Mesenteric fat pad (tissue), 1 donor: ENCODE data around the gene TIGAR. TPM values are rescaled to one million over a fixed set of nuclear protein-coding genes. Genes with fewer than 3 reads are reported as not detected.
A peak's percentile ranks its signal among the peaks of the same experiment; 100 is the strongest.

Source experiments
- DNase-seq: peaks from one replicate; pipeline ENCODE4 v3.0.0-alpha.2; 2020; ENCODE audit warnings: low spot score
- total RNA-seq: library from RNA; stranded (reverse); fragmentation: NEBNext Ultra II Directional; extraction: Animal tissue kit (Norgen Biotek cat#: 25700); gene quantifications from one replicate; pipeline ENCODE4 v1.2.1, GENCODE V29; 2021
- donor health status: DM: yes; HTN: yes; CAD: no.

The TIGAR gene
- total RNA-seq, 1 donor from 2014 or later = 13.8 TPM

DNA sequence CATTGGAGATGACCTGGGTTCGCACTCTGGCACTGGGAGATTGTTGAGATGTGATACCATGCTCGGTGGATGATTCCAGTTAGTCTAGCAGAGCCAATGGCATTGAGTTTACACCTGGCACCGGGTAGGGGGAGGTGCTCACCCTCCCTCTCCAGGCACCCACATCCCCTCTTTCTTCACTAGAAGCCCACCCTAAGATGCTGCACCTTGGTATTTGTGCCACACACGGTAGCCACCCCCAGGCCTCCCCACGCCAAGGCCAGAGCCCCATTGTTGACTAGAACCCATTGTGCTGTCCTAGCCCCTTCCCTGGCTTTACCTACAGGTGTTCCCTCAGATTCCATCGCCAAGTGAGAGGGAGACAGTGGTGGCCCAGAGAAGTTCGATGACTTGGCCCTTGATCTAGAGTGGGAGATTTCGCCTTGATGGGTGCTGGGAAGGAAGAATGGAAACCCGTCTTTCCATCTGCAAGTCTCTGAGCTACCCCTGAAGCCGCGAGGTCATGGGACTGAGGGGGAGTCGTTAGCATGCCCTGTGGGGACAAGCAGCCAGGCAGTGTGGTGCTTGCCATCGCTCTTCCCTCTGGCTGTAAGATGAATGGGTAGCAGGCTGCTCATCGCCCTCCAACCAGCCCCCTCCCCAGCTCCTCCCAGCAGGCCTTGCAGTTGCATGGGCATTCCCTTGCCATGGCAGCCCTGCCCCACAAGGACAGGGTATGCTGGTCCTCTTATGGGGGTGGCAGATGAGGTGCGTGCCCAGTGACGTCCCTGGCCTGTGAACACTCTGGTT lies 38.7 kb upstream of the TIGAR start:
- DNase-seq = peak; percentile 78

- no peak for DNase-seq
Measured at GRCh38 chr12:4282892-4283511, 38.0 kb upstream of the TIGAR start.

DNA sequence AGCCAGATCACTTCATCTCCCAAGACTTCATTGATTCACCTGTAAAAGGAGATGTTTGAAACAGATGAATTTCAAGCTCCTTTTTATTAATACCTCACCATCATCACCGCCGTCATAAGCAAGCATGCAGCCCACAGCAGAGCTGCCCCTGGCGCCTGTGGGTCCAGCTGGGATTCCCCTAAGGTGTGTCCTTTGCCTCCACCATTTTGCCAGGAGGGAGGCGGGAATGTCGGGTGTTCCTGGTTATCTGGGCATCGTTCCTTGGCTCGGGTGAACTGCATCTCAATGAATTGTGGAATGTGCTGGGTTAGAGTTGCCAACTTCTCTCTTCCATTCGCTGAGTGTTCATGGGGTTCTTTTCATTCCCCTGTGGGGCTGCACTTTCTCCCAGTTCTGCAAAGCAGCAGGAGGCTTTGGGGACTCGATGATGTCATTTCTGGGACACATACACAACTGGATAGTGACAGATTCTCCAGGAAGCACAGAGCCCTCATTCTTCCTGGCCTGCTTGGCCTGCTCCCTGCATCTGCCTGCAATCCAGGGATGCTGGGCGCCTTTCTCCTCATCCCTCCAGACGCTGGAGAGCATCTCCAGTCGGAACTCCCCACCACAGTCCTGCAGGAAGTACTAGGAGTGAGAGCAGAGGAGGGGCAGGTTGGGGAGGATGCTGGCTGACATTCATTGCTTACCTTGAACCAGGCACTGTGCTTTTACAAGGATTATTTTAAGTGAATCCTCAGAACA lies 37.3 kb upstream of the TIGAR start:
- DNase-seq = peak; percentile 18

DNA sequence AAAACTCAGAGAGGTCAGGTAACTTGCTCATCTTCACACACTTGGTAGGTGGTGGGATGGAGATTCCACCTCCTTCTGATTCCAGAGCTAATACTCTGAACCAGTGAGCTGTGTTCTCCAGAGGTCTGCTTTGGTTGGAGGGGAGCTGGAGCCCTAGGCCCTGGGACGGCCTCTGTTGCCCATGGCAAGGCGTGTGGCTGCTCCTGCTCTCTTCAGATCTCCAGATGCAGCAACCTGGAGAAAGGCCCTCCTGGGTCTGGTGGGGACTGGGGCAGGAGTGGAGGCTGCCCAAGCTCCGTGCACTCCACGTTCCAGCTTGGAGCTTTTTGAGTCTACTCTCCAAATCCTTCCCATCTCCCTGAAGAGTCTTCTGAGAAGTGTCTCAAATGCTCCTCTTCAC lies 36.7 kb upstream of the TIGAR start:
- peak; percentile 85 for DNase-seq

GRCh38 chr12:4285070-4285469 lies 35.9 kb upstream of the TIGAR start:
- DNase-seq = peak; percentile 37

DNA sequence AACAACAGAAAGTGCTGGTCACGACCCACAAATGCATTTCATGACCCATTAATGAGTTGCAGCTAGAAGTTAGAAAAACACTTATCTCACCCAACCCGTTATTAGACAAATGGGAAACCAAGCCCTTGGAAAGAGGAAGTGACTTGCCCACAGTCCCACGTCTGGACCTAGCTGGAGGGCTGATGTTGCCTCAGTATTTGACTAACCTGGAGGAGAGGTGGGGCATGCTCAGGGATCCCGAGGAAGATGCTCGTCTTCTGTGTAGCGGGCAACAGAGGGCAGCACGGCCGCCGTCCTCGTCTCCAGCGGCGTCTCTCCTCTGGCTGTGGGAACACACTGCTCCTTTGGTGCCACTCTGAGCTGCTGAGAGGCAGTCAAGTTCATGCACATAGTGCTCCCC lies 34.8 kb upstream of the TIGAR start:
- peak; percentile 73 for DNase-seq

DNA sequence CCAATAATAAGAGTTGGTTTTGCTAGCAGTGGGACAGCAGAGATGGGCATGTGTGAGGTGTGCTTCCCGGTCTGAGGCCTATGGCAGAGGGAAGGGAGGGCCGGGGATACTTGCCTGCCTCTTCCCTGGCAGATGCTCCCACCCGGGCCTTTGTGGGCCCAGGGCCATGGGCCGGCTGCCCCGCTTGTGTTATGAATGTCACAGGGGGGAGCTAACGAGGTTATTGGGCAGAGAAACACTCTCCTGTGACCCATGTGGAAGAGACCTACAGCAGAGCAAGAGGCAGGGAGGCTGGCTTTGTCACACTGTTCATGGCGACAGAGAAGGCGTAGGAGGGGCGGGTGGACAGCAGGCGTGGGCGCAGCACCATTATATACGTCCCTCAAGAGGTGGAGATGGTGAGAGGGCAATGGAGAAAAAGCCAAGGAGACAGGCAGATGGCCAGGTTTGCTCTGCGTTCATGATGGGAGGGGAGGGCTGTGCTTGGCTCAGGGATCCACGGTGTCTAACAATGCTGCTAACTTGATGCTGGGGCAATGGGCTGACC lies 34.2 kb upstream of the TIGAR start:
- peak; percentile 60 for DNase-seq

GRCh38 chr12:4287325-4288211 lies 33.4 kb upstream of the TIGAR start:
- DNase-seq = peak; percentile 55

- peak; percentile 75 for DNase-seq
Measured at GRCh38 chr12:4288296-4289131, 32.5 kb upstream of the TIGAR start.

DNA sequence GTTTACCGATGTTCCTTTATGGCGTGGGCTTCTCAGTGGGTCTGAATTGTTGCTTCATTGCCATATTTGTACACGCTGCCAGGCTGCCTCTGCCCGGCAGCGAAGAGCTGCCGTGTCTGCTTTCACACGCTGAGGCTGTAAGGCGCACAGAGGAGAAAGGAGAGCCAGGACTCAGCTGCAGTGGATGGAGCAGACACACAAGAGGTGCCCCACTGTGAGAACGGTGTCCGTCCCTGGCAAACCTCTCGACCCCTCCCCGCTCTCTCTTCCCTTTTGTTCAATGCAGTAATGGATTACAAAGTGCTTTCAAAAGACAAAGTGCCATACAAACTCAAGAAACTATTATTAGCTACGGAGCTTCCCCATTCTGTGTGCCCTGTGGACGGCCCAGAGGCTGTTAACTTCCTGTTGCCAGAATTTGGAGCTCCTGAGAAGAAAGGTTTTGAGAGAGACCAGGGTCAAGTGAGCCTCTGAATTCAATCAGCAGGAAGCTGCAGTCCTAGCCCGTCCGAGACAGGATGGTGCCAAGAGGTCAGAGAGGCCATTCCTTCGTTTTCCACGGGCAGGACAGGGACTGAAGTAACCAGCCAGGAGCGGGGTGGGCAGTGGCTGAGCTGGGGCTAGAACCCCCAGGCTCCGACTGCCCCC lies 31.7 kb upstream of the TIGAR start:
- peak; percentile 76 for DNase-seq

DNA sequence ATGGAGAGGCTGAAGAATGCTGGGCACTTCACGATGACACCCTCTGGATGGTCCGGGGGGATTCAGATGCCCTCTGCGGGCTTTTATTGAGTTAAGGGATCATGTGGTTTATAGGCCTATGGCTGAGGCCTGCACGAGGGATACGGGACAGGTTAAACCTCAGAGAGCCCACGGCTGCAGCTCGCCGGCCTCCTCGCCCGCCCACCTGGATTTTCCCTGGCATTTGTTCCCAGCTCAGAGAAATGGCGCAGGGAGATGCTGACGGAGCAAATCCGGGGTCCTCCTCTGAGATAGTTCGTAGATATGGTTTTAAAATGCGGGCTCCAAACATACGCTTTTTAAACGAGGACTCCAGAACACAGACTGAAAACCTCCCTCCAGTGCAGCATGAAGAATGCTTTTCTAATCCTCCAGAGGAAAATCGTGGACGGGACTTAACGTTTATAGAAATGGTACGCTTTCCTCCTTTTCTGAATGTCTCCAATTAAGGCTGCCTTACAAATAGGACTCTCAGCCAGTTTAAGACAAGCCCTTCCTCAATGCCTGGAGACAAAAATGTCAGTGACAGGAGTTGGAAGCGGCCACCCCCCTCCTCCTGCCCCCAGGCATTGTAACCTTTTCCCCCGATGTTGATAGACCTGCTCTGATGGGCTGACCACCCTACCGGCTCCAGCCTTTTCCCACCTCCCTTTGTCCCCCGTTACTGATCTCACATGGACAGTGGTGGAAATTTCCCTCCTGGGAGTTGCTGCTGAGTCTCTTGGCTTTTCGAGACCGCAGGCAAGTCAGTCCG lies 30.8 kb upstream of the TIGAR start:
- DNase-seq = peak; percentile 57

DNA sequence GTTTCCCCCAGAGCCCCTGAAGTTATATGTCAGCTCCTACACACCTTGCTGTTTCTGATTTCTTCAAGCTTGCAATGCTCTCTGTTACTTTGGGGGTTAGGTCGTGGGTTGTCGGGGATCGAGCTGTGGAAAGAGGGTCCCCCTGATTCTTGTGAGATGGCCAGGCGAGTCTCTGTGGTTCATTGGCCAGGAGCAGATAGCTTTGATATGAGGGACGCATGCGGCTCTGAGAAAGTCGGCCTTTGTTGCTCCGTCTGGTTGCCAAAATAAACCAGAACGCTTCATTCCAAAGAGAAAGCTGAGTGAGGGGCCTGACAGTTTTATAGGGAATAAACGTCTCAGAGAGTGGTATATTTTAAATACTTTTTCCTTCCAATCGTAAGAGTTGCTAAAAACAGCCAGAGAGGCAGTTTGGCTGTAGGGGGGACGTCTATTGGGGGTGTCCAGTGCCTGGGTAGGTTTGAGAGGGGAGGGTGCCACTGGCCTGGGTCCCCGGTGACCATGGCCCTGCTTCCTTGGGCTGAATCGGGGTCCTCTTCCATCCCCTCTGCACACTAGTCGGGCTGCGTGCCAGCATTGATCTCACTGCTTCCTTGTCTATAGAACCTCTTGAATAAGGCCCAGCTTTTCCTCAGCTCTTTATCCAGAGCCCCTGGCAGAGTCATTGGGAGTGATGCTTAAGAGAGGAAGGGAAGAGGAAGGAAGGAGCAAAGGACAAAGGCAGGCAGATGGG lies 28.5 kb upstream of the TIGAR start:
- peak; percentile 76 for DNase-seq

DNA sequence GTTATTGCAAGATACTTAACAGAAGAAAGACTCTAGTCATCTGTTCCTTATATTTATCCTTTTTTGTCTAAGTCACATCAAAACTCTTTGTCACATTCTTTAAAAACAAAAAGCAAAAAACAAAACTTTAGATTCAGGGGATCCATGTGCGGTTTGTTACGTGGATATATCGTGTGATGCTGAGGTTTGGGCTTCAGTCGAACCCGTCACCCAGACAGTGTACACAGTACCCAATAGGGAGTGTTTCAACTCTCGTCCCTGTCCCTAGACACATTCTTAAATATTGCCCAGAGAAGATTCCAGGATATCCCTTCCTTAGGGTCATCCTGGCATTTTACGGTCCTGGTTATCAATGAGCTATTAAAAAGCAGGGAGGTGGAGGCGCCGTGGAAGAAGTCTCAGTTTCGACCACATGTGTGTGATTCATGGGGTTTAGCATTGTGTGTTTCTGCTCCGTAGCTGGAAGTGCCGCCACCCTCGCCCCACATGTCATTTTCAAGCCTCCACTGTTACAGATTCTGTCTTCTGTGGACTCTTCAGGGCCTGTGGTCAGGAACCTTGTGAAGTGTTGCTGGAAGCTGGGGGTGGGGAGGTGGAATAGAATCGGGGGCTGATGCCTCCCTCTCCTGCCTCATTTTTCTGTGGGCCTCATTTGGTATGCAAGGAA lies 27.6 kb upstream of the TIGAR start:
- peak; percentile 64 for DNase-seq

DNA sequence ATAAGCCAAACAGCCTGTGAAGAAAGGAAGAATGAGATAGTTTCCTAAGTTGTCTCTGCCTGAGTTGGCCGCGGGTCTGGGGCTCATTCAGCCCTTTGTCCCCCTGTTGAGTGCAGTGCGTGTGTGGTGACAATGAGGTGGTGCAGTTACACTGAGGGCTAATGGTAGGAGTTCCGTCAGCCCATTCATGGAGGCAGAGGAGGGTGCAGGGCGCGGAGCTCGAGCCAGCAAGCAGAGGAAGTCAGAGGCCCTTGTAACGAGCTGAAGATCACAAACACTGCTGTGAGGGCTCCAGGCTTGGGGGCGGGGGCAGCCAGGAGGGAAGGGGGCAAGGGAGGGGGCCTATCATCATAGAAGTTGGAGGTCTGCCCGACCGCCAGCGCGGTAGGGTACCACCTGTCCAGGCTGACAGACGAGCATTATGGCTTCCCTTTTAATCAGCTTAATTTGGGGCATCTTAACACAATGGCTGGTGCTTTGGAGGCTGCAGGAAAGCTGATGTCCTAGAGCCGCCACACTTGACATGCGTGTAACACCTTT lies 27.0 kb upstream of the TIGAR start:
- DNase-seq = peak; percentile 41

DNA sequence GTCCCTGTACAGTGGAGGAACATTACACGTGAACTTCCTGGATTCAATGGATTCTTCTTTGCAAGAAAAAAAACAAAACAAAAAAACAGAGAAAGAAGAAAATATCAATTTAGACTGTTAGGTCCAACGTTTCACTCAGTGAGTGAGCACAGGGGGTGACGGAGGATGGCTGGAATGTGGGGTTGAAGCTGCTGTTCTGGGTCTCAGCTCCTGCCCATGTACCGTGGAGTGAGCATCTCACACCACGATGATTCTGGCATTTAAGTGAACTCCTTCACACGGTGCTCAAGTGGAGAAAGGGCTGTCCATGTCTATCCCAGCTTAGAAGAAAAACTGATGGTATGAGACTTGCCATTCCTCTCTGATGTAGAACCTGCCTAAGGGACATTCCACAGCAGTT lies 24.3 kb upstream of the TIGAR start:
- no peak for DNase-seq

DNA sequence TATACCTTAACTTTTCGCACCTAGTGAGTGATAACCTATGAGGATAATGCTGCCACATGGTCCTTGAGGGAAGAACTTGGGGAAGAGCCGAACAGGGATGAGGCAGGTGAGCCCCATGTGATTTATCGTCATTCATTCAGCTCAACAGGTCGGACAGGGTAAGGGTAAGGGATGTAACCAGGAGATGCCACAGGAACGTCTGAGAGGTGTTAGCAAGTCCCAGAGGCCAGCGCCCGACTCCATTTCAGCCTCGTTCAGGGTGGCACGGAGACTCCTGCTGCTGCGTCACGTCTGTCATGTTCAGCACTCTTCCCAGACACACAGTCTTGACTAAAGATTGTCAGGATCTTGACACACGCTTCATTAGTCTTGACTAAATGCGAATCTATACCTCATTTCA lies 23.4 kb upstream of the TIGAR start:
- DNase-seq = no peak

DNA sequence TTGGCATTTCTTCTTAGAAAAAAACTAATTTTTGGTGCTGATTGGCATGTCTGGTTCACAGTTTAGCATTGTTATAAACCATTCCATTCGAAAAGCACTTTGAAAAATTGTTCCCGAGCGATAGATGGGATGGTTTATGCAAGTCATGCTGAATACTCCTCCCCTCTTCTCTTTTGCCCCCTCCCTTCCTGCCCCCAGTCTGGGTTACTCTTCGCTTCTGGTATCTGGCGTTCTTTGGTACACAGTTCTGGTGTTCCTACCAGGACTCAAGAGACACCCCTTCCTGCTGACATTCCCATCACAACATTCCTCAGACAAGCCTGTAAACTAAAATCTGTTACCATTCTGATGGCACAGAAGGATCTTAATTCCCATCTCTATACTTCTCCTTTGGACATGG lies 20.1 kb upstream of the TIGAR start:
- no peak for DNase-seq
